OCI-LY1 (cell line): ENCODE measurements around the gene NACC2.

Experiments used
- H2AFZ ChIP-seq: fragments of 200-600 bp; sonication (generic), shearing (Covaris generic); 2 replicates; pipeline ENCODE4 v1.6.0; 2014; ENCODE audit warnings: antibody characterized with exemption, mild to moderate bottlenecking, low read length
- H3F3A ChIP-seq: fragments of 200-600 bp; sonication (generic), shearing (Covaris generic); 2 replicates; pipeline ENCODE4 v1.6.0; 2014; ENCODE audit warnings: mild to moderate bottlenecking, antibody characterized with exemption, low read length, moderate library complexity; ENCODE audit not compliant: insufficient read depth
- H3K27ac ChIP-seq: fragments of 200-600 bp; sonication (generic); 2 replicates; pipeline ENCODE4 v1.5.1; 2014; ENCODE audit warnings: low read length, mixed run types, mild to moderate bottlenecking, low read depth; ENCODE audit not compliant: poor library complexity, severe bottlenecking
- H3K27me3 ChIP-seq: fragments of 200-600 bp; sonication (generic); 2 replicates; pipeline ENCODE4 v1.6.0; 2014; ENCODE audit warnings: antibody characterized with exemption, mild to moderate bottlenecking, low read length, moderate library complexity; ENCODE audit not compliant: insufficient read depth
- H3K36me3 ChIP-seq: fragments of 200-600 bp; sonication (generic); 2 replicates; pipeline ENCODE4 v1.6.1; 2014; ENCODE audit warnings: mild to moderate bottlenecking, antibody characterized with exemption, low read length, moderate library complexity, mixed read lengths; ENCODE audit not compliant: insufficient read depth
- H3K4me1 ChIP-seq: fragments of 200-600 bp; sonication (generic); 2 replicates; pipeline ENCODE4 v1.5.1; 2014; ENCODE audit warnings: mild to moderate bottlenecking, low read length, moderate library complexity; ENCODE audit not compliant: insufficient read depth, severe bottlenecking
- H3K4me2 ChIP-seq: fragments of 200-600 bp; sonication (generic), shearing (Covaris generic); 2 replicates; pipeline ENCODE4 v1.6.1; 2014; ENCODE audit warnings: low read length
- H3K4me3 ChIP-seq: fragments of 200-600 bp; sonication (generic); 2 replicates; pipeline ENCODE4 v1.5.1; 2014; ENCODE audit warnings: low read length, low read depth, mild to moderate bottlenecking, mixed read lengths; ENCODE audit not compliant: poor library complexity, severe bottlenecking
- H3K79me2 ChIP-seq: fragments of 200-600 bp; shearing (Covaris generic); 2 replicates; pipeline ENCODE4 v1.6.1; 2016; ENCODE audit warnings: mixed run types, low read length, mixed read lengths; ENCODE audit not compliant: insufficient read depth
- H3K9ac ChIP-seq: fragments of 200-600 bp; sonication (generic), shearing (Covaris generic); 2 replicates; pipeline ENCODE4 v1.6.1; 2014; ENCODE audit warnings: mild to moderate bottlenecking, low read length, mixed read lengths
- H3K9me2 ChIP-seq: fragments of 200-600 bp; sonication (generic), shearing (Covaris generic); 2 replicates; pipeline ENCODE4 v1.6.1; 2014; ENCODE audit warnings: low read depth, mild to moderate bottlenecking, low read length, mixed read lengths
- H3K9me3 ChIP-seq: fragments of 200-600 bp; shearing (Covaris generic); 2 replicates; pipeline ENCODE4 v1.6.1; 2014; ENCODE audit warnings: low read length, mixed read lengths
- H4K20me1 ChIP-seq: fragments of 200-600 bp; sonication (generic), shearing (Covaris generic); 2 replicates; pipeline ENCODE4 v1.6.0; 2016; ENCODE audit warnings: mild to moderate bottlenecking, low read length; ENCODE audit not compliant: insufficient read depth
- CTCF ChIP-seq: fragments of 200-600 bp; sonication (generic), shearing (Covaris generic); IDR thresholded peaks from 2 replicates; pipeline ENCODE4 v1.5.1; 2017; ENCODE audit warnings: mild to moderate bottlenecking, antibody characterized with exemption, low read length, moderate library complexity, mixed read lengths
- EZH2 ChIP-seq: fragments of 200-600 bp; sonication (generic), shearing (Covaris generic); IDR thresholded peaks from 2 replicates; pipeline ENCODE4 v1.8.0; 2017; ENCODE audit warnings: borderline replicate concordance, mixed run types, mild to moderate bottlenecking, antibody characterized with exemption, low read length, moderate library complexity, mixed read lengths

The NACC2 gene

GRCh38 chr9:136011376-136011702, 83.8 kb downstream of the NACC2 start:
- H3K36me3 ChIP-seq, result no peaks in the 10 kb centered on the region
- no peaks in the 10 kb centered on the region for H3K9me2 ChIP-seq
- H2AFZ ChIP-seq, result no peak overlapping the region
- no peaks in the 10 kb centered on the region for H3F3A ChIP-seq
- H3K4me3 ChIP-seq, result no peak overlapping the region
- no peaks in the 10 kb centered on the region for H3K79me2 ChIP-seq
- H3K4me2 ChIP-seq, result no peak overlapping the region
- H3K9me3 ChIP-seq, result no peaks in the 10 kb centered on the region
- H4K20me1 ChIP-seq, result no peaks in the 10 kb centered on the region
- H3K27ac ChIP-seq, result no peak overlapping the region
- peaks cover 23% of the 10 kb centered on the region for H3K4me1 ChIP-seq
- H3K9ac ChIP-seq, result no peak overlapping the region
- peaks cover 8% of the 10 kb centered on the region; the same call in 1 of the 2 replicates for H3K27me3 ChIP-seq
- no peak for TF ChIP-seq CTCF
- no peak for TF ChIP-seq EZH2

- no peaks in the 10 kb centered on the region for H3F3A ChIP-seq
- H4K20me1 ChIP-seq, result no peaks in the 10 kb centered on the region
- no peaks in the 10 kb centered on the region for H3K9me2 ChIP-seq
- TF ChIP-seq EZH2 (no peak), CTCF (no peak)
- H3K4me1 ChIP-seq, result peaks cover 23% of the 10 kb centered on the region
- no peak overlapping the region for H3K4me3 ChIP-seq
- H3K36me3 ChIP-seq, result no peaks in the 10 kb centered on the region
- H3K4me2 ChIP-seq, result no peak overlapping the region
- H3K27me3 ChIP-seq, result peaks cover 8% of the 10 kb centered on the region; the same call in 1 of the 2 replicates
- no peak overlapping the region for H3K27ac ChIP-seq
- no peak overlapping the region for H2AFZ ChIP-seq
- no peak overlapping the region for H3K9ac ChIP-seq
- H3K9me3 ChIP-seq, result no peaks in the 10 kb centered on the region
- H3K79me2 ChIP-seq, result no peaks in the 10 kb centered on the region
These were observed 84.3 kb downstream of the NACC2 start for GRCh38 chr9:136010615-136011361.

GRCh38 chr9:136010176-136010575, 84.9 kb downstream of the NACC2 start:
- Histone ChIP-seq H3K79me2 (no peaks in the 10 kb centered on the region), H2AFZ (no peak overlapping the region), H4K20me1 (no peaks in the 10 kb centered on the region), H3K36me3 (no peaks in the 10 kb centered on the region), H3K9me3 (no peaks in the 10 kb centered on the region), H3K4me1 (peaks cover 23% of the 10 kb centered on the region), H3K4me2 (no peak overlapping the region), H3K9me2 (no peaks in the 10 kb centered on the region), H3K4me3 (no peak overlapping the region), H3K9ac (no peak overlapping the region), H3K27ac (no peak overlapping the region), H3F3A (no peaks in the 10 kb centered on the region), H3K27me3 (peaks cover 8% of the 10 kb centered on the region; the same call in 1 of the 2 replicates)
- no peak for TF ChIP-seq CTCF
- TF ChIP-seq EZH2, result no peak
